Inflammatory macrophage treated with lipopolysaccharide for 1 hour (primary cell): Measurements from ENCODE around the gene LUZP2.

ENCODE experiments used
- DNase-seq, 2 donors: peaks; one replicate each; pipeline ENCODE4 v3.0.0-alpha.2; 2020 to 2022

Gene LUZP2

GRCh38 chr11:24636291-24636629, 139.4 kb downstream of the LUZP2 start:
- no peak for DNase-seq

- no peak for DNase-seq
Measured at GRCh38 chr11:24637520-24637919, 140.7 kb downstream of the LUZP2 start.

DNA sequence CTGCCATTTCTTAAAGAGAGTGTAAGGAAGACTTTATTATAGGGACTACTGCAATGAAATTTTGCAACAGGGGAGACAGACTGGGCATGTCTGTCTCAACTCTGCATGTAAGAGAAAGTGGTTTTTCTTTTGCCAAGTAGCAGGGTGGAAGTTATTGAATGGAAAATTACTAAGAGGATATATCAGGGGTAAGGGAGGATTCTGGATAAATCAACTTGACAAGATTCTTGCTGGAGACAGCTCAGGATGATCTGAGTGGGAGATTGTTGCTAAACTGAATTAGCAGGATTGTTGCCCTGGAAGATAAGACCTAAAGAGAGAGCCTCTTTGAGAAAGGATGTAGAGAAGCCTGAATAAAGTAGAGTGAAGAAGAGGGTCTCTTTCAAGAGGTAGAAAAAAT, 145.8 kb downstream of the LUZP2 start:
- no peak for DNase-seq

GRCh38 chr11:24645563-24645962, 148.7 kb downstream of the LUZP2 start:
- DNase-seq = no peak

DNA sequence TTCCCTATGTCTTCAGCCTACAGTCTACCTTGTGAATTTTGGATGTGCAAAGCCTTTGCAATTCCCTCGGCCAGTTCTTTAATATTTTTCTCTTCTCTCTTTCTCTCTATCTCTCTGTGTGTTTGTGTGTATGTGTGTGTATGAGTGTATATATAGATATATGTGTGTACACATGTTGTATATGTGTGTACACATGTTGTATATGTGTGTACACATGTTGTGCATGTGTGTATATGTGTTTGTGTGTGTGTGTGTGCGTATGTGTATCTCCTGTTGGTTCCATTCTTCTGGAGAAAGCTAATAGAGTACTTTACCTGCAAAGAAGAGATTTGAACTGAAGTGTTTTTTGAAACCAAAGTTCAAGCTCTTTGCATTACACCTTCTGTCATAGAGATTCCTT, 155.0 kb downstream of the LUZP2 start:
- no peak for DNase-seq

DNA sequence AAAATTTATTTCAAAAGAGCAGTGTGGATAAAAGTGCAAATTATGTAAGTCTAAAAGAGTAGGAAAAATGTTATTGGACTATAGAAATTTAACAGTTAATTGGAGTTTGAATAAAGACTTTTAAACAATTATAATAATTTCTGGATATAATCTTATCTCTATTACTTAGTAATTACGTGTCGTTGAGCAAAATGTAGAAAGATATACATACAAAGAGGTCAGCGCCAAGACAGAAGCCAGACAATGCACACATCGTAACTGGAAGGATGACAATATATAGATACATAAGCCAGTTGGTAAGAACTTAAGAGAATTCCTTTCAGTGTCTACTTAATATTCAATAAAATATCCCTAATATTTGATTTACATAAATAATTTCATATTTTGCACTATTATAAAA, 157.0 kb downstream of the LUZP2 start:
- DNase-seq = no peak

GRCh38 chr11:24661331-24661730, 164.5 kb downstream of the LUZP2 start:
- DNase-seq = no peak

GRCh38 chr11:24664399-24664798, 167.5 kb downstream of the LUZP2 start:
- no peak for DNase-seq

GRCh38 chr11:24667353-24667968, 170.6 kb downstream of the LUZP2 start:
- no peak for DNase-seq

- no peak for DNase-seq
Measured at GRCh38 chr11:24678703-24679348, 182.0 kb downstream of the LUZP2 start.

- no peak for DNase-seq
Measured at GRCh38 chr11:24679821-24680351, 183.0 kb downstream of the LUZP2 start.

- no peak for DNase-seq
Measured at GRCh38 chr11:24683583-24683982, 186.7 kb downstream of the LUZP2 start.

- no peak for DNase-seq
Measured at GRCh38 chr11:24685821-24686220, 189.0 kb downstream of the LUZP2 start.

DNA sequence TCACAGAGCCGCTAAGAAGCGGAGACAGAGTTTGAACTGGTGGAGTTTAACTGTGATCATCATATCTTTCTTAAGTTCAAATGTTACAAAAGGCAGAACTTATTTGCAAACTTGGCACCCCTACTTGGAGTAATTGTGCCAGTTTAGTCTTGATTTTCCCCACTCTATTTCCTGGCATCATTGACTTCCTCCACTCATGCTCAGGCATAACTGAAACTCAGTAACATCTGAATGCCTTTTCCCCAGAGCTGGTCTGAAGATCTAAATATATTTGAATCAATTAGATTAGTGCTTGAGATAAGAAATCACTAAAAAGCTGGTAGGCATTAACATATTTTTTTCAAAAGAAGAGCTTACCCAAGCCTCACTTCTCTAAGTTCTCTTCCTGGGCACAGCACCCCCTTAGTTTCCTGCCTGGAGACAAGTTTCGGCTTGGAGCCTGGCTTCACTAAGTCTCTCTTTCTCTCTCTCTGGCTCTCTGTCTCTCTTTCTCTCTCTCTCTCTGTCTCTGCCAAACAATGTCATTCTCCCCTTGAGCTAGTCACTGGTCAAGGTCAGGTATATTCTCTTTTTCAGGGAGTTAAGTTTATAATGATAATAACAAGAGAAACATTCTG, 190.8 kb downstream of the LUZP2 start:
- DNase-seq = no peak

DNA sequence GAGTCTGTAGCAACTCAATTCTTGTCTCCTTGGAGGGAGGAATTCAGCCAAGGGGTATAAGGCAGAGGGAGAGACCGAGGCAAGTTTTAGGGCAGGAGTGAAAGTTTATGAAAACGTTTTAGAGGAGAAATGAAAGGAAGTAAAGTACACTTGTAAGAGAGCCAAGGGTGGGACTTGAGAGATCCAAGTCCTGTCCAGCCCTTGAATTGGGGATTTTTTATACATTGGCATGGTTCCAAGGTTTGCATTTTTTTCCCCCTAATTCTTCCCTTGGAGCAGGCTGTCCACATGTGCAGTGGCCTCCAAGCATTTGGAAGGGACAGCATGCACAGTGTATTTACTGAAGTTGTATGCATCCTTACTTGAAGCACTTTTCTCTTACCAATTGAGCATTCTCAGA, 192.1 kb downstream of the LUZP2 start:
- DNase-seq = no peak

GRCh38 chr11:24697522-24698111, 200.8 kb downstream of the LUZP2 start:
- DNase-seq = no peak

DNA sequence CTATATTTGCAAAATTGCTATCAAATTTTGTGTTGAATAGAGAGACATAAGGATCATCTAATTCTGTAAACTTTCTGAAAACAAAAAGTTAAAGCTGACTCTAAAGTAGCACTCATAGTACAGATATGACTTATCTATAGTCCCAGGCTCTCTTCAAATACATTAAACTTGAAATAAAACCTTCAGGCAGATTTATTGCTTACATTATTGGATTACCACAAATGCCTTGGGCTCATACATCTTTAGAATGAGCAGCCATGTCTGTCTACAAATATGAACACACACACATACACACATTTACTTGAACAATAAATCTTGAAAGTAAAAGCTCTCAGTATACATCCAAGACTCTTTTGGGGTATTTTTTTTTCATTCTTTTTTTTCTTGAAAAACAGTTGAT, 207.9 kb downstream of the LUZP2 start:
- DNase-seq = no peak

- no peak for DNase-seq
Measured at GRCh38 chr11:24705474-24705873, 208.6 kb downstream of the LUZP2 start.

- no peak for DNase-seq
Measured at GRCh38 chr11:24708616-24709015, 211.8 kb downstream of the LUZP2 start.

- DNase-seq = no peak
Measured at GRCh38 chr11:24709928-24710565, 213.2 kb downstream of the LUZP2 start.

DNA sequence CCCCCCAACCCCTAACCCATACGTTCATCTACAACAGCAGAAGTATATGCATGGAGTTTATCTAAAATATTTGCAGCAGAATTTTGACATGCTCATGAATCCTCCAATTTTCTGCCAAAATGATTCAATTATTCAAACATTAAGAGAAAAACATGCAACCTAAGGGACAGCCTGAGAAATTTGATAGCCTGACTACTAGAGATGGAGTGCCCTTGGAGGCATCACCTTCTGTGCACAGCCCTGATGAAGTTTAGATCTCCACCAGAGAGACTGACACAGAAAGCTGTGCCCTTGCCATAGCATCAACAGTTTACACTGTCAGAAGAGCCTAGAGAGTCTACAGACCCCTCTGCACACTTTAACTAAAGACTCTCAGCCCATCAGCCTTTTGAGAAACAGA, 217.7 kb downstream of the LUZP2 start:
- no peak for DNase-seq

DNA sequence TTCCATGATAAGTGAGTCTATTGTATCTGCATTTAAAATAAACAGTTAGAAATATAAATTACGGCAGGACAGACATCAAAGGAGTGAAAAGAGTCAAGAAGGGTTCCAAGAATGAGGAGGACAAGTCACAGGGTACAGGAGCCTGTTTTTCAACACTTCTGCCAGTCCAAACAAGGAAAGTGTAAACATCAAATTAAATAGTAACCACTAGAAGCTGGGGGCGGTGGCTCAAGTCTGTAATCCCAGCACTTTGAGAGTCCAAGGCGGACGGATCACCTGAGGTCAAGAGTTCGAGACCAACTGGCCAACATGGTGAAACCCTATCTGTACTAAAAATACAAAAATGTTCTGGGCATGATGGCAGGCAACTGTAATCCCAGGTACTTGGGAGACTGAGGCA, 219.6 kb downstream of the LUZP2 start:
- no peak for DNase-seq

- DNase-seq = no peak
Measured at GRCh38 chr11:24723231-24723630, 226.4 kb downstream of the LUZP2 start.

DNA sequence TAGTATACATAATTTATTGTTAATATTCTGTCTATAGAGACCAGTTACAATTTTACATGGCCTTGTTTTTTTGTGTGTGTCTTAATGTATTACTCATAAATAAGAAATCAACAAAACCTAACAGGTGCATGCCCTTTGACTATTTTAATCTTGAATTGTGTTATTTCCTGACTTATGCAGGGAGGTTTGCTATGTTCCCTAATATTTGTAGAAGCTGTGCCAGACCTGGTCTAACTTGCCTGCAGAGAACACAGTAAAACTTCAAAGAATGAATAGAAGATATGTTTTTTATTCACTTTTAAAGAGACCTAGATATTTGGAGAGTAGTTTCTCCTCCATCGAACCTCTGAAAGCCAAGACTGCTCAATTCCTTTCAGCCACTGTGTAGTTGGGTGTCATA, 234.7 kb downstream of the LUZP2 start:
- no peak for DNase-seq
